GM12892 (cell line): Measurements from ENCODE around the gene ZNF710.

Experiments
- POLR2A ChIP-seq: IDR thresholded peaks from 2 replicates; pipeline ENCODE4 v1.6.1; 2011; ENCODE audit warnings: low read depth, low read length, control low read depth
- POLR2AphosphoS5 ChIP-seq: IDR thresholded peaks from 2 replicates; pipeline ENCODE4 v1.6.1; 2011; ENCODE audit warnings: low read depth, low read length, control low read depth

GRCh38 chr15:90124507-90124906 is 123.4 kb downstream of the ZNF710 start:
- no peak for TF ChIP-seq POLR2A
- TF ChIP-seq POLR2AphosphoS5 = no peak
